GM23338 (cell line): ENCODE results near the gene NLGN1. TPM values are rescaled to one million over a fixed set of nuclear protein-coding genes. Genes with fewer than 3 reads are reported as not detected.
A peak's percentile ranks its signal among the peaks of the same experiment; 100 is the strongest.
"Not testable (repeated sequence)": the region's sequence is repeated elsewhere in the genome, so short reads cannot be mapped to it uniquely, and the experiment has no call there.

ENCODE experiments used
- ATAC-seq: fragments of 200-7000 bp; cut with Tn5 transposase; 3 replicates; pipeline ENCODE4 v1.9.1; 2020
- DNase-seq: peaks from one replicate; pipeline ENCODE4 v3.0.0-alpha.2; 2015; ENCODE audit warnings: low spot score
- H2AFZ ChIP-seq: fragments of 200-600 bp; sonication (generic); 2 replicates; pipeline ENCODE4 v1.8.0; 2016; ENCODE audit warnings: antibody characterized with exemption, mild to moderate bottlenecking, moderate library complexity
- H3F3A ChIP-seq: fragments of 200-600 bp; sonication (generic); replicated peaks from 2 replicates; pipeline ENCODE4 v1.8.0; 2017; ENCODE audit warnings: antibody characterized with exemption, mixed run types, low read depth
- H3K27ac ChIP-seq: fragments of 200-600 bp; sonication (generic); 2 replicates; pipeline ENCODE4 v1.6.1; 2016; ENCODE audit warnings: low read depth
- H3K27me3 ChIP-seq: fragments of 200-600 bp; sonication (generic); 2 replicates; pipeline ENCODE4 v1.8.0; 2016; ENCODE audit warnings: mild to moderate bottlenecking, mixed run types, moderate library complexity; ENCODE audit not compliant: insufficient read depth
- H3K36me3 ChIP-seq: fragments of 200-600 bp; sonication (generic); 2 replicates; pipeline ENCODE4 v1.8.0; 2016; ENCODE audit warnings: mild to moderate bottlenecking; ENCODE audit not compliant: insufficient read depth
- H3K4me1 ChIP-seq: fragments of 200-600 bp; sonication (generic); 2 replicates; pipeline ENCODE4 v1.8.0; 2016; ENCODE audit warnings: mild to moderate bottlenecking, moderate library complexity; ENCODE audit not compliant: insufficient read depth
- H3K4me2 ChIP-seq: fragments of 200-600 bp; sonication (generic); 2 replicates; pipeline ENCODE4 v1.7.1; 2017; ENCODE audit warnings: mixed run types
- H3K4me3 ChIP-seq: fragments of 200-600 bp; sonication (generic); 2 replicates; pipeline ENCODE4 v1.6.1; 2016; ENCODE audit warnings: mixed run types
- H3K79me2 ChIP-seq: fragments of 200-600 bp; sonication (generic); replicated peaks from 2 replicates; pipeline ENCODE4 v1.8.0; 2017; ENCODE audit warnings: mild to moderate bottlenecking; ENCODE audit not compliant: insufficient read depth
- H3K9me2 ChIP-seq: fragments of 200-600 bp; sonication (generic); 2 replicates; pipeline ENCODE4 v1.8.0; 2017; ENCODE audit not compliant: insufficient read depth
- H4K20me1 ChIP-seq: fragments of 200-600 bp; sonication (generic); replicated peaks from 2 replicates; pipeline ENCODE4 v1.8.0; 2017; ENCODE audit warnings: mild to moderate bottlenecking; ENCODE audit not compliant: insufficient read depth
- H3K27ac Mint-ChIP-seq: 2 replicates; pipeline ENCODE4 v1.8.0; 2020; ENCODE audit warnings: inconsistent platforms, mild to moderate bottlenecking, moderate library complexity, mixed read lengths
- H3K27me3 Mint-ChIP-seq: 3 replicates; pipeline ENCODE4 v1.8.0; 2022; ENCODE audit warnings: low read depth, mild to moderate bottlenecking, moderate library complexity, mixed read lengths, inconsistent platforms; ENCODE audit not compliant: insufficient read depth, poor library complexity
- H3K36me3 Mint-ChIP-seq: 3 replicates; pipeline ENCODE4 v1.8.0; 2021; ENCODE audit warnings: low read depth, mild to moderate bottlenecking, inconsistent platforms, moderate library complexity, mixed read lengths
- H3K4me1 Mint-ChIP-seq: 3 replicates; pipeline ENCODE4 v1.8.0; 2020; ENCODE audit warnings: mild to moderate bottlenecking, inconsistent platforms, mixed read lengths
- H3K4me3 Mint-ChIP-seq: 3 replicates; pipeline ENCODE4 v1.8.0; 2021; ENCODE audit warnings: moderate library complexity, mild to moderate bottlenecking, inconsistent platforms, mixed read lengths
- H3K9me3 Mint-ChIP-seq: 3 replicates; pipeline ENCODE4 v1.8.0; 2020; ENCODE audit warnings: moderate library complexity, mild to moderate bottlenecking, inconsistent platforms, mixed read lengths
- CREB1 ChIP-seq: fragments of 250-450 bp; sonication (Bioruptor Pico); IDR thresholded peaks from 2 replicates; pipeline ENCODE4 v1.5.0; 2020; ENCODE audit warnings: low read depth, mild to moderate bottlenecking, moderate library complexity
- EZH2 ChIP-seq: fragments of 200-600 bp; sonication (generic); IDR thresholded peaks from one replicate; pipeline ENCODE4 v1.8.0; 2017; ENCODE audit warnings: antibody characterized with exemption, mild to moderate bottlenecking, low read depth; ENCODE audit not compliant: unreplicated experiment
- NANOG ChIP-seq: IDR thresholded peaks from 2 replicates; pipeline ENCODE4 v1.6.1; 2016; ENCODE audit warnings: antibody characterized with exemption, borderline replicate concordance
- STAT1 ChIP-seq: IDR thresholded peaks from one replicate; pipeline ENCODE4 v1.6.1; 2016; ENCODE audit warnings: antibody characterized with exemption; ENCODE audit not compliant: unreplicated experiment
- ZNF331 ChIP-seq: fragments of 250-450 bp; sonication (Bioruptor Pico); IDR thresholded peaks from 2 replicates; pipeline ENCODE4 v1.5.0; 2020; ENCODE audit warnings: low read depth, mild to moderate bottlenecking, moderate library complexity
- polyA plus RNA-seq: library from polyadenylated mRNA; unstranded; fragments of >200 nt; fragmentation: Nextera tagmentation; extraction: Ambion mirVana; gene quantifications from 2 replicates; pipeline ENCODE4 v1.2.1, GENCODE V29; 2016
- total RNA-seq: library from RNA; depleted of rRNA; stranded (reverse); fragments of >200 nt; shearing (Covaris generic); gene quantifications from 2 replicates; pipeline ENCODE4 v1.2.3, GENCODE V29; 2014
- TF ChIP-seq, protein P1 (sequence below): IDR thresholded peaks from 2 replicates; pipeline ENCODE4 v1.6.1; 2016; ENCODE audit warnings: antibody characterized with exemption
- TF ChIP-seq, protein P2 (sequence below): IDR thresholded peaks from one replicate; pipeline ENCODE4 v1.6.1; 2018; ENCODE audit warnings: antibody characterized with exemption; ENCODE audit not compliant: unreplicated experiment
- TF ChIP-seq, protein P3 (sequence below), 2 experiments: fragments of 200-600 bp in 1 of 2; sonication (generic) in 1 of 2; conservative IDR thresholded peaks; 2 replicates each; pipeline versions ENCODE4 v1.5.1 to v1.6.1; 2016 to 2017; ENCODE audit warnings: antibody characterized with exemption in 2 of 2, low read depth in 2 of 2, mild to moderate bottlenecking in 2 of 2, moderate library complexity in 1 of 2

Gene NLGN1
- total and polyA plus RNA-seq, 2 experiments from 2014 or later: 6.5 to 18.6 TPM

DNA sequence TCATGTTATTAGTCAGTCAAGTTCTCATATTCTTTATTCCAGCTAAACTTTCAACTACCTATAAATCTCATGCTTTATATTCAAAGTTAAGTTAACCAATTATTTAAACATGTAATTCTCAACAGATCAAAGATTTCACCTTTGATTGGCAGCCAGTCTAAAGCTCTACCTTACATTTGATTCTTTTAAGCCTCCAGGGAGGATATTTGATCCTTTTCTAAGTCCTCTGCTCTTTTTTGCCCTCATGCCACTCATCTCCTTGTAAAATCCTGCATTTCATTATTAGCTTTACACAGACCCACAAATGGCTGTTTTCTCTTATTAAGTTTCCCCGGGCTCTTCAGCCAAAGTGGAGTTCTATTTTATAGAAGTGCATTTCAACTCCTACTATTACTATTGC lies 134.1 kb downstream of the NLGN1 start:
- Histone ChIP-seq H4K20me1 (no peaks in the 10 kb centered on the region), H2AFZ (no peak overlapping the region), H3K27ac (no peak overlapping the region), H3K4me3 (no peak overlapping the region), H3K79me2 (no peaks in the 10 kb centered on the region), H3K36me3 (no peaks in the 10 kb centered on the region), H3K4me1 (no peaks in the 10 kb centered on the region), H3K4me2 (no peak overlapping the region), H3K27me3 (no peaks in the 10 kb centered on the region), H3F3A (no peaks in the 10 kb centered on the region), H3K9me2 (no peaks in the 10 kb centered on the region)
- Mint-ChIP-seq H3K4me1 (peaks cover 3% of the 10 kb centered on the region), H3K27me3 (peaks cover 4% of the 10 kb centered on the region), H3K27ac (no peak overlapping the region), H3K36me3 (no peaks in the 10 kb centered on the region), H3K4me3 (no peak overlapping the region), H3K9me3 (no peaks in the 10 kb centered on the region)
- no peak for DNase-seq
- ATAC-seq: no peak
- no peak for TF ChIP-seq STAT1
- TF ChIP-seq, protein P1, sequence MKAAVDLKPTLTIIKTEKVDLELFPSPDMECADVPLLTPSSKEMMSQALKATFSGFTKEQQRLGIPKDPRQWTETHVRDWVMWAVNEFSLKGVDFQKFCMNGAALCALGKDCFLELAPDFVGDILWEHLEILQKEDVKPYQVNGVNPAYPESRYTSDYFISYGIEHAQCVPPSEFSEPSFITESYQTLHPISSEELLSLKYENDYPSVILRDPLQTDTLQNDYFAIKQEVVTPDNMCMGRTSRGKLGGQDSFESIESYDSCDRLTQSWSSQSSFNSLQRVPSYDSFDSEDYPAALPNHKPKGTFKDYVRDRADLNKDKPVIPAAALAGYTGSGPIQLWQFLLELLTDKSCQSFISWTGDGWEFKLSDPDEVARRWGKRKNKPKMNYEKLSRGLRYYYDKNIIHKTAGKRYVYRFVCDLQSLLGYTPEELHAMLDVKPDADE: no peak
- TF ChIP-seq NANOG: no peak
- TF ChIP-seq, protein P2, sequence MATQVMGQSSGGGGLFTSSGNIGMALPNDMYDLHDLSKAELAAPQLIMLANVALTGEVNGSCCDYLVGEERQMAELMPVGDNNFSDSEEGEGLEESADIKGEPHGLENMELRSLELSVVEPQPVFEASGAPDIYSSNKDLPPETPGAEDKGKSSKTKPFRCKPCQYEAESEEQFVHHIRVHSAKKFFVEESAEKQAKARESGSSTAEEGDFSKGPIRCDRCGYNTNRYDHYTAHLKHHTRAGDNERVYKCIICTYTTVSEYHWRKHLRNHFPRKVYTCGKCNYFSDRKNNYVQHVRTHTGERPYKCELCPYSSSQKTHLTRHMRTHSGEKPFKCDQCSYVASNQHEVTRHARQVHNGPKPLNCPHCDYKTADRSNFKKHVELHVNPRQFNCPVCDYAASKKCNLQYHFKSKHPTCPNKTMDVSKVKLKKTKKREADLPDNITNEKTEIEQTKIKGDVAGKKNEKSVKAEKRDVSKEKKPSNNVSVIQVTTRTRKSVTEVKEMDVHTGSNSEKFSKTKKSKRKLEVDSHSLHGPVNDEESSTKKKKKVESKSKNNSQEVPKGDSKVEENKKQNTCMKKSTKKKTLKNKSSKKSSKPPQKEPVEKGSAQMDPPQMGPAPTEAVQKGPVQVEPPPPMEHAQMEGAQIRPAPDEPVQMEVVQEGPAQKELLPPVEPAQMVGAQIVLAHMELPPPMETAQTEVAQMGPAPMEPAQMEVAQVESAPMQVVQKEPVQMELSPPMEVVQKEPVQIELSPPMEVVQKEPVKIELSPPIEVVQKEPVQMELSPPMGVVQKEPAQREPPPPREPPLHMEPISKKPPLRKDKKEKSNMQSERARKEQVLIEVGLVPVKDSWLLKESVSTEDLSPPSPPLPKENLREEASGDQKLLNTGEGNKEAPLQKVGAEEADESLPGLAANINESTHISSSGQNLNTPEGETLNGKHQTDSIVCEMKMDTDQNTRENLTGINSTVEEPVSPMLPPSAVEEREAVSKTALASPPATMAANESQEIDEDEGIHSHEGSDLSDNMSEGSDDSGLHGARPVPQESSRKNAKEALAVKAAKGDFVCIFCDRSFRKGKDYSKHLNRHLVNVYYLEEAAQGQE: no peak
- no peak for TF ChIP-seq EZH2
- no peak for TF ChIP-seq ZNF331 (CRISPR knock-in tag)

DNA sequence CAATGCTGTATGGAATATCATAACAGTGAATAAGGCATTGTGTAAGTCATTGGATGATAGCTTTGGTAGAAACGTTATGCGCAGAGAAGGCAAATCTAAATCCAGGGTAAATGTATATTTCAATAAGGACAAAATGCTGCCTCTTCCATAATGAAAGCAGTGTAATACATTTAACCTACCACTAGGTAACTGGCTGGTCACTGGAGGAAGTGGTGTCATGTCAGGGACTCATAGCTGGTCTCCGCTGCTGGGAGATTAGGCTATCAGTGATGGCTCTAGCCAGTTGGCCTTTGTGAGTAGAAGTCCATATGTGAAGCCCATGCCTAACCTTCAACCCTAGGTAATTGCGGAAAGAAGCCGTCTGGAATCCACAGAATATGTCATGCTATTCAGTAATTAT lies 140.9 kb downstream of the NLGN1 start:
- TF ChIP-seq CREB1 (CRISPR knock-in tag) (no peak), NANOG (no peak)
- TF ChIP-seq, protein P3, sequence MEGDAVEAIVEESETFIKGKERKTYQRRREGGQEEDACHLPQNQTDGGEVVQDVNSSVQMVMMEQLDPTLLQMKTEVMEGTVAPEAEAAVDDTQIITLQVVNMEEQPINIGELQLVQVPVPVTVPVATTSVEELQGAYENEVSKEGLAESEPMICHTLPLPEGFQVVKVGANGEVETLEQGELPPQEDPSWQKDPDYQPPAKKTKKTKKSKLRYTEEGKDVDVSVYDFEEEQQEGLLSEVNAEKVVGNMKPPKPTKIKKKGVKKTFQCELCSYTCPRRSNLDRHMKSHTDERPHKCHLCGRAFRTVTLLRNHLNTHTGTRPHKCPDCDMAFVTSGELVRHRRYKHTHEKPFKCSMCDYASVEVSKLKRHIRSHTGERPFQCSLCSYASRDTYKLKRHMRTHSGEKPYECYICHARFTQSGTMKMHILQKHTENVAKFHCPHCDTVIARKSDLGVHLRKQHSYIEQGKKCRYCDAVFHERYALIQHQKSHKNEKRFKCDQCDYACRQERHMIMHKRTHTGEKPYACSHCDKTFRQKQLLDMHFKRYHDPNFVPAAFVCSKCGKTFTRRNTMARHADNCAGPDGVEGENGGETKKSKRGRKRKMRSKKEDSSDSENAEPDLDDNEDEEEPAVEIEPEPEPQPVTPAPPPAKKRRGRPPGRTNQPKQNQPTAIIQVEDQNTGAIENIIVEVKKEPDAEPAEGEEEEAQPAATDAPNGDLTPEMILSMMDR (conservative IDR thresholded peaks at IDR 0.05; ENCODE audit: low read depth in 2 of 2): peak in 1 of 2 experiments; percentile 41; a peak in 3 of 4 replicates
- TF ChIP-seq, protein P1: no peak
- no peak overlapping the region for H2AFZ ChIP-seq
- no peaks in the 10 kb centered on the region for H4K20me1 ChIP-seq
- no peaks in the 10 kb centered on the region for H3K9me3 Mint-ChIP-seq
- H3K27me3 ChIP-seq: no peaks in the 10 kb centered on the region
- no peaks in the 10 kb centered on the region for H3F3A ChIP-seq
- no peak overlapping the region for H3K27ac Mint-ChIP-seq
- peaks cover 6% of the 10 kb centered on the region; the same call in 1 of the 2 replicates for H3K9me2 ChIP-seq
- no peaks in the 10 kb centered on the region for H3K36me3 Mint-ChIP-seq
- DNase-seq: peak; percentile 28
- H3K79me2 ChIP-seq: no peaks in the 10 kb centered on the region
- no peaks in the 10 kb centered on the region for H3K4me1 Mint-ChIP-seq
- no peaks in the 10 kb centered on the region for H3K36me3 ChIP-seq
- H3K4me3 Mint-ChIP-seq: no peak overlapping the region
- H3K4me3 ChIP-seq: no peak overlapping the region
- H3K27me3 Mint-ChIP-seq: no peaks in the 10 kb centered on the region
- peak; percentile 48; the same call in 2 of the 3 replicates for ATAC-seq
- H3K4me2 ChIP-seq: no peak overlapping the region
- no peaks in the 10 kb centered on the region for H3K4me1 ChIP-seq
- no peak overlapping the region for H3K27ac ChIP-seq

DNA sequence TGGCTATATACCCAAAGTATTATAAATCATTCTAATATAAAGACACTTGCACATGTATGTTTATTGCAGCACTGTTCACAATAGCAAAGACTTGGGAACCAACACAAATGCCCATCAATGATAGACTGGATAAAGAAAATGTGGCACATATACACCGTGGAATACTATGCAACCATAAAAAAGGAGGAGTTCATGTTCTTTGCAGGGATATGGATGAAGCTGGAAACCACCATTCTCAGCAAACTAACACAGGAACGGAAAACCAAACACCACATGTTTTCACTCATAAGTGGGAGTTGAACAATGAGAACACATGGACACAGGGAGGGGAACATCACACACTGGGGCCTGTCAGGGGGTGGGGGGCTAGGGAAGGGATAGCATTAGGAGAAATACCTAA lies 148.0 kb downstream of the NLGN1 start:
- not testable (repeated sequence) for H3K36me3 ChIP-seq, H3K36me3 Mint-ChIP-seq, H3F3A ChIP-seq, H2AFZ ChIP-seq, H3K27me3 ChIP-seq, H3K9me3 Mint-ChIP-seq, DNase-seq, H4K20me1 ChIP-seq, H3K4me3 Mint-ChIP-seq, H3K27ac ChIP-seq, H3K4me1 Mint-ChIP-seq, H3K4me2 ChIP-seq, H3K4me1 ChIP-seq, H3K27me3 Mint-ChIP-seq, H3K9me2 ChIP-seq, H3K79me2 ChIP-seq, H3K4me3 ChIP-seq, H3K27ac Mint-ChIP-seq, ATAC-seq
